ENCODE results near the gene HPN.

The HPN gene

GRCh38 chr19:35054626-35055025, 13.1 kb downstream of the HPN start:
- no peaks in the 10 kb centered on the region for H3K4me1 ChIP-seq
- H3K4me3 ChIP-seq (ENCODE audit: low read depth, low read length): no peak overlapping the region
- peaks cover 6% of the 10 kb centered on the region for H3K27me3 ChIP-seq
- no peaks in the 10 kb centered on the region; the same call in 1 of the 2 replicates for H3K9me3 ChIP-seq
- H3K36me3 ChIP-seq: no peaks in the 10 kb centered on the region
- DNase-seq: no peak
- TF ChIP-seq CTCF (IDR thresholded peaks at IDR 0.05; ENCODE audit: low read depth, low read length): no peak

- peaks cover 6% of the 10 kb centered on the region for H3K27me3 ChIP-seq
- H3K4me1 ChIP-seq: no peaks in the 10 kb centered on the region
- H3K4me3 ChIP-seq (ENCODE audit: low read depth, low read length): no peak overlapping the region
- no peak for DNase-seq
- H3K36me3 ChIP-seq: no peaks in the 10 kb centered on the region
- no peaks in the 10 kb centered on the region; the same call in 1 of the 2 replicates for H3K9me3 ChIP-seq
- TF ChIP-seq CTCF (IDR thresholded peaks at IDR 0.05; ENCODE audit: low read depth, low read length): peak; percentile 27; the same call in 1 of the 2 replicates
Observed at GRCh38 chr19:35055715-35056179, 14.2 kb downstream of the HPN start.

GRCh38 chr19:35056513-35057063, 15.1 kb downstream of the HPN start:
- no peaks in the 10 kb centered on the region; the same call in 1 of the 2 replicates for H3K9me3 ChIP-seq
- H3K27me3 ChIP-seq: peaks cover 6% of the 10 kb centered on the region
- no peak for TF ChIP-seq CTCF (IDR thresholded peaks at IDR 0.05; ENCODE audit: low read depth, low read length)
- no peak for DNase-seq
- no peaks in the 10 kb centered on the region for H3K4me1 ChIP-seq
- H3K4me3 ChIP-seq (ENCODE audit: low read depth, low read length): no peak overlapping the region
- H3K36me3 ChIP-seq: no peaks in the 10 kb centered on the region

- Histone ChIP-seq H3K27me3 (peaks cover 6% of the 10 kb centered on the region), H3K36me3 (no peaks in the 10 kb centered on the region), H3K9me3 (no peaks in the 10 kb centered on the region; the same call in 1 of the 2 replicates), H3K4me1 (no peaks in the 10 kb centered on the region), H3K4me3 (ENCODE audit: low read depth, low read length) (no peak overlapping the region)
- no peak for TF ChIP-seq CTCF (IDR thresholded peaks at IDR 0.05; ENCODE audit: low read depth, low read length)
- no peak for DNase-seq
Observed at GRCh38 chr19:35058370-35058769, 16.8 kb downstream of the HPN start.

GRCh38 chr19:35059006-35059798, 17.7 kb downstream of the HPN start:
- Histone ChIP-seq H3K4me1 (no peaks in the 10 kb centered on the region), H3K9me3 (no peaks in the 10 kb centered on the region; the same call in 1 of the 2 replicates), H3K27me3 (peaks cover 6% of the 10 kb centered on the region), H3K4me3 (ENCODE audit: low read depth, low read length) (no peak overlapping the region), H3K36me3 (no peaks in the 10 kb centered on the region)
- TF ChIP-seq CTCF (IDR thresholded peaks at IDR 0.05; ENCODE audit: low read depth, low read length): no peak
- DNase-seq: no peak

GRCh38 chr19:35059799-35060091, 18.2 kb downstream of the HPN start:
- H3K27me3 ChIP-seq: peaks cover 6% of the 10 kb centered on the region
- TF ChIP-seq CTCF (IDR thresholded peaks at IDR 0.05; ENCODE audit: low read depth, low read length): no peak
- H3K36me3 ChIP-seq: no peaks in the 10 kb centered on the region
- H3K9me3 ChIP-seq: no peaks in the 10 kb centered on the region; the same call in 1 of the 2 replicates
- DNase-seq: no peak
- no peaks in the 10 kb centered on the region for H3K4me1 ChIP-seq
- no peak overlapping the region for H3K4me3 ChIP-seq (ENCODE audit: low read depth, low read length)

Data from BE2C (cell line).